GM12874 (cell line): Measurements from ENCODE around the gene SMARCC1.

Experiments used
- TF ChIP-seq, protein P1 (sequence below): IDR thresholded peaks from 2 replicates; pipeline ENCODE4 v1.5.1; 2011; ENCODE audit warnings: low read depth, mild to moderate bottlenecking, control low read depth, low read length, moderate library complexity; ENCODE audit not compliant: insufficient read depth

SMARCC1 gene

DNA sequence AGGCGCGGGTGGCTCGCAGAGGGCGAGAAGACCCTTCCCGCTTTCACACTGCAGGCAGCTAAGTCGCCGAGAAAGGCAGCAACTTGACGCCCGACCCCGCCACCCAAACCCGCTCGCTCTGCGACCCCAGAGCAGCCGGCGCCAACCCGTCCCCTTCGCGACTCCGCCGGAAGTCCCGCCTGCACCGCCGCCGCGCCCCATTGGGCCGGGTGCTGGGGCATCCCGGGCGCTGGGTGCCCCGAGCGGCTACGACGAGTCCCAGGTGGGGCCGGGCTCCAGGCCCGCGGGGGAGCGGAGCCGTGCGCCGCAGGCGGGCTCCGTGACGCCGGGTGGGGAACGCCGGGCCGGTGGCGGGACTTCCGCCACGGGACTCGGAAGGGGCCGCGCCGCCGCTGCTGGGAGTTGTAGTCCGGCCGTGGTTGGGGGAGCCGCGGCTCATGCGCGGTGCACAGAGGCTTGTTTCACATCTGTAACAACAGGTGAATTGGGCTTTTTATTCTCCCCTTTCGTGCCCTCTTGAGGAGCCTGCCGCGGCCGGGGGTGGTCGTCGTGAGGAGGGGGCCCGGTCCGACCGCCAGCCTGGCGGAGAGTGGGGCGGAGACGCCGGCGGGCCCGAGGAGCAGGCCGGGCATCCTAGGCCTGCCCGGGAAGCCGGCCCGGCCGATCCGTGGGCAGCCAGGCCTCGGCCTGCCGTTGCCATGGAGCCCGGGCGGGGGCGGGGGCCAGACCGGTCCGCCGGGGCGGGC is 21.2 kb upstream of the SMARCC1 start, which contains the start of gene DHX30:
TSS of gene DHX30 (plus strand) at position 405 of the 746 bp plus-strand sequence. CDS start 7,546 bp downstream, outside the sequence.
- TF ChIP-seq, protein P1, sequence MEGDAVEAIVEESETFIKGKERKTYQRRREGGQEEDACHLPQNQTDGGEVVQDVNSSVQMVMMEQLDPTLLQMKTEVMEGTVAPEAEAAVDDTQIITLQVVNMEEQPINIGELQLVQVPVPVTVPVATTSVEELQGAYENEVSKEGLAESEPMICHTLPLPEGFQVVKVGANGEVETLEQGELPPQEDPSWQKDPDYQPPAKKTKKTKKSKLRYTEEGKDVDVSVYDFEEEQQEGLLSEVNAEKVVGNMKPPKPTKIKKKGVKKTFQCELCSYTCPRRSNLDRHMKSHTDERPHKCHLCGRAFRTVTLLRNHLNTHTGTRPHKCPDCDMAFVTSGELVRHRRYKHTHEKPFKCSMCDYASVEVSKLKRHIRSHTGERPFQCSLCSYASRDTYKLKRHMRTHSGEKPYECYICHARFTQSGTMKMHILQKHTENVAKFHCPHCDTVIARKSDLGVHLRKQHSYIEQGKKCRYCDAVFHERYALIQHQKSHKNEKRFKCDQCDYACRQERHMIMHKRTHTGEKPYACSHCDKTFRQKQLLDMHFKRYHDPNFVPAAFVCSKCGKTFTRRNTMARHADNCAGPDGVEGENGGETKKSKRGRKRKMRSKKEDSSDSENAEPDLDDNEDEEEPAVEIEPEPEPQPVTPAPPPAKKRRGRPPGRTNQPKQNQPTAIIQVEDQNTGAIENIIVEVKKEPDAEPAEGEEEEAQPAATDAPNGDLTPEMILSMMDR = no peak

DNA sequence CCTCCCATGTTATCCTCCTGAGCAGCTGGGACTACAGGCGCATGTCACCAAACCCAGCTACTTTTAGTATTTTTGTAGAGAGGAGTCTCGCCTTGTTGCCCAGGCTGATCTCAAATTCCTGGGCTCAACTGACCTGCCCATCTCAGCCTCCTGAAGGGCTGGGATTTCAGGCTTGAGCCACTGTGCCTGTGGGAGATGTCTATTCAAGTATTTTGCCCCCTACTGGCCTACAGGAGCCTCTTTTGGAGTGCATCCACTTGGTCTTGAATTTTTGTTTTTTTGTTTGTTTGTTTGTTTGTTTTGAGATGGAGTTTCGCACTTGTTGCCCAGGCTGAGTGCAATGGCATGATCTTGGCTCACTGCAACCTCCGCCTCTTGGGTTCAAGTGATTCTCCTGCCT is 18.0 kb upstream of the SMARCC1 start:
- TF ChIP-seq, protein P1 = peak; percentile 56

DNA sequence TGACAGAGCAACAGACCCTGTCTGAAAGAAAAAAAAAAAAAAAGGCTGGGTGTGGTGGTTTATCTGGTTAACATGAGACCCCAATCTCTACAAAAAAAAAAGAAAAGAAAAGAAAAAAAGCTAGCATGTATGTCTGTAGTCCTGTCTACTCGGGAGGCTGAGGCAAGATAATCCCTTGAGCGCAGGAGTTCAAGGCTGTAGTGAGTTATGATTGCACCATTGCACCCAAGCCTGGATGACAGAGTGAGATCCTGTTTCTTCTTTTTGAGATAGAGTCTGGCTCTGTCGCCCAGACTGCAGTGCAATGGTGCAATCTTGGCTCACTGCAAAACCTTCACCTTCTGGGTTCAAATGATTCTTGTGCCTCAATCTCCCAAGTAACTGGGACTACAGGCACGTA is 12.9 kb upstream of the SMARCC1 start:
- TF ChIP-seq, protein P1 = no peak

DNA sequence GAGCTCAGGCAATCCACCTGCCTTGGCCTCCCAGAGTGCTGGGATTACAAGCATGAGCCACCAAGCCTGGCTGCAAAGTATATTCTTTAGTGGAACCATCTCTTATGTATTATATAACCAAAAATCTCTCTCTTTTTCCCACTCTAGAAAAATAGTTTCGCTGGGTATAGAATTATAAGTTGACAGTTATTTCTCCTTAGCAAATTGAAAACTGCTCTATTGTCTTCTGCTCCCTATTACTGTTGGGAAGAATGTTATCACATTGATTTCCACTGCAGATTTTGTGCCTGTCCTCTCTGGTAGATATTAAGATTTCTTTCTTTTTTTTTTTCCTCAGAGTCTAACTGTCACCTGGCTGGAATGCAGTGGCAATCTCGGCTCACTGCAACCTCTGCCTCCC is 11.0 kb upstream of the SMARCC1 start:
- TF ChIP-seq, protein P1 = no peak

DNA sequence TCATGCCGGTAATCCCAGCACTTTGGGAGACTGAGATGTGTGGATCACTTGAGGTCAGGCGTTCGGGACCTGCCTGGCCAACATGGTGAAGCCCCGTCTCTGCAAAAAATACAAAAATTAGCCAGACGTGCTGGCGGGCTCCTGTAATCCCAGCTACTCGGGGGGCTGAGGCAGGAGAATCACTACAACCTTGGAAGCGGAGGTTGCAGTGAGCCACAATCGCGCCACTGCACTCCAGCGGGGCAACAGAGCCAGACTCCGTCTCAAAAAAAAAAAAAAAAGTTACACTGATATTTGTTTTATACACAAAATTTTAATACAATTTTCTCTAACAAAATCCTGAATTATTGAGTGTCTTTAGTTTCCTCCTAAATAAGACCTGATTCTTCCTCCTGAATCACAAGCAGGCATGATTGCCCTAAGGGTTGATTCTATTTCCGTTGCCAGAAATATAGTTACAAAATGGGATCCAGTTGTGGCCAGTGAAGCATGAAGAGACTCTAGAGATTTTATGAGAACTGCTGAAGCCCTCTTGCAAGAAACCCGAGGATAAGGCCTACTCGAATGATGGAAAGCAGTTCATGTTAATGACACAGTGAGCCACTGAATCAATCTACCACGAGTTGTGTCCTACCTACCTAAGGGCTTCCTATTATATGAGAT is 9.6 kb upstream of the SMARCC1 start:
- TF ChIP-seq, protein P1 = no peak

DNA sequence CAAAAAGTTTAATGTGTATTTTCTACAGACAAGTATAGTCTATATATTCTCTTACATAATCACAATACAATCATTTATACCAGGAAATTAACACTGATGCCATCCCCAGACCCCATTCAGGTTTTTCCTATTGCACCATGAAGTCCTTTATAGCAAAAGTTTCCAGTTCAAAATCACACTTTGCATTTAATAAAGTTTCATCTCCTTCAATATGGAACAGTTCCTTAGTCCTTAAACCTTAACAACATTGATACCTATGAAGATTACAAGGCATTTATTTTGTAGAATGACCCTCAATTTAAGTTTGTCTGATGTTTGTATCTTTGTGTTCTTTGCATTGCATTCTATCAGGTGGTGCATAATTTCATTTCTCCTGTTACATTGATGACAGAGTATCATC is 2.0 kb upstream of the SMARCC1 start:
- TF ChIP-seq, protein P1 = no peak

DNA sequence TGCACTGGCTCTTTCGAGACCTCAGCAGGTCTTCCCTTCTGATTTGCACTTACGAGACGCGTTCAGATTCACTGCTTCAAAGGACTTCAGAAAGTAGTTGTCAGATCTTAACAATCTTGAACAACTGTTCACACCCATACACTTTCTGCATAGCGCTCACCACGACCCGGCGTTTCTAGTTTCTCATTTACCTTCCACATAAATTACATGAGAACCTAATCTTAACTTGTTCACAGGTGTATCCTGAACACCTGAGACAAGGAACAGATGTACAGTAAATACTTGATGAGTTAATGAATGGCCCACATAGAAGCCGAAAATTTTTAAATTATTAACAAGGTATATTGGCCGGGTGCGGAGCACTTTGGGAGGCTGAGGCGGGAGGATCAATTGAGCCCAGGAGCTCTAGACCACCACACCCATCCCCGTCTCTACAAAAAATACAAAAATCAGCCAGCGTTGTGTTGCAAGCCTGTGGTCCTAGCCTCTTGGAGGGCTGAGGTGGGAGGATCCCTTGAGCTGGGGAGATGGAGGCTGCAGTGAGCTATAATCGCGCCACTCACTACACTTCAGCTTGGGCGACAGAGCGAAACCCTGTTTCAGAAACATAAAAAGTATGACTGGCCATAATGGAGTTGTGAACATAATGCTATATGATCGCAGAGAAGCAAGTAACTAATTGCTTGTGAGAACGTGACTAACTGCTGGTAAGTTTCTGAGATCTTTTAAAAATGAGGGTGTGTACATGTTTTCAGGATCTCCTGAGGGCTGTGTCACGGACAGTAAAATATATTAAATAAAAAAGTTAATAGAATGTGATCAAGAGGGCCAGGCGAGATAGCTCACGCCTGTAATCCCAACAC is 984 bp upstream of the SMARCC1 start:
- TF ChIP-seq, protein P1 = no peak
